GM21717 (cell line): ENCODE results near the gene MED26.

Experiments used
- ATAC-seq: cut with Tn5 transposase; IDR thresholded peaks from one replicate; pipeline ENCODE4 v1.9.1; 2021; ENCODE audit warnings: mild to moderate bottlenecking, moderate library complexity; ENCODE audit not compliant: unreplicated experiment

The MED26 gene

DNA sequence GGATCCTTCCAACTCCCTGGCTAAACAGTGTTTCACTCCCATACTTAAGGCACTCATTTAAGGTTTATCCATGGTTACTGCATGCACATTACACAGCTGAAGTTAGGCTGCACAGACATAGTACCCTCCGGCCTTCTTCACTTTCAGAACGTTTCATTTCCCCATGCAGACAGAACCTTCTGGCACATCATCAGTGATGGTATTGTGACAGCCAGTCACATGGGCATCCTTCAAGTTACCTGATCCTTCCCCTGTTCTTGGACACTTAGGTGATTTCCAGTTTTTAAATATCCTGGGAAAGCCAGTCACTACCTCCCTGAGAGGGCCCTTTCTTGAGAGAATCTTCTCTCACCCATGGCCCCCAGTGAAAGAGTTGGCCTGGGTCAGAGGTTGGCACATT is 22.8 kb upstream of the MED26 start:
- ATAC-seq: no peak

GRCh38 chr19:16649734-16650133 is 21.7 kb upstream of the MED26 start:
- ATAC-seq: no peak

GRCh38 chr19:16645140-16645539 is 17.1 kb upstream of the MED26 start:
- no peak for ATAC-seq

DNA sequence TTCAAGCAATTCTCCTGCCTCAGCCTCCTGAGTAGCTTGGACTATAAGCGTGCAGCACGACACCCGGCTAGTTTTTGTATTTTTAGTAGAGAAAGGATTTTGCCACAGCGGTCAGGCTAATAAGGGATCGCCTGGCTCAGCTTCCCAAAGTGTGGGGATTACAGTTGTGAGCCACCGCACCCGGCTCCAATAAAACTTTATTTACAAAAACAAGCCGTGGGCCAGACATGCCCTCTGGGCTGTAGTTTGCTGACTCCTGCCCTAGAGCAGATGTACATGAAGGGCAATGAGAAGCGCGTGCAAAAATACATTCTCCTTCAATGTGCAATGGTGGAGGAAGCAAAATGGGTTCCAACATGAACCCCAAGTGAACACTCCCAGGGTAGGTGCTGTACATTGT is 13.7 kb upstream of the MED26 start:
- ATAC-seq: no peak

DNA sequence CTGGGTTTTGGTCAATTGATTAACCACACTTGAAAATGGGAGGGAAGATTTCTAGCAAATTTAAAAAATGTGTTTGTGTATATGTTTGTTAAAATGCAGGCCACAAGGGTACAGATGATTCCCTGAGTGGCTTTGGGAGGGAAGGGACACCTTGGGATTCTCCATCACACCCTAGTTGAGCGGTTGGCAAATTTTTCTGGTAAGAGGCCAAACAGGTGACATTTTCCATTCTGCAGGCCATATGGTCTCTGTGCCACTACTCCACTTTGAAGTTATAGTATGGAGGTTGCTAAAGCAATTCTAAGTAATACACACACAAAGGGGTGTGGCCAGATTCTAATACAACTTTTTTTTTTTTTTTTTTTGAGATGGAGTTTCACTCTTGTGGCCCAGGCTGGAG is 12.9 kb upstream of the MED26 start:
- no peak for ATAC-seq

DNA sequence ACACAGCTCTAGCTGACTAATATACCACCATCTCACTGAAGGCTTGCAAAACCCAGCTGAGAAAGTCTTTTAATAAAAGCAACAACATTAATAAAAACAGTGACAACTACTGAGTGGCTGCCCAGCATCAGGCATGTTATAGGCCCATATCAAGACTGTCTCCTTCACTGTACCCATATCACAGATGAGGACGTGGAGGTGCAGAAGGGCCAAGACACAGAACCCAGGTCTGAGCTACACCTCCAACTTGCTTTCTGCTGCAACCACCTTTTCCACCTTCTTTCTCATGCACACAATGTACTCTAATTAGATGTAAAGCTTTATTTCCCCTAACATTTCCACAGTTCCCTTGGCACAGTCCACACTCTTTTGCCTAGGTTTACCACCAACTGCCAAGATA is 10.7 kb upstream of the MED26 start:
- ATAC-seq: no peak

GRCh38 chr19:16637535-16637934 is 9.5 kb upstream of the MED26 start:
- ATAC-seq: no peak

GRCh38 chr19:16631465-16631864 is 3.5 kb upstream of the MED26 start:
- no peak for ATAC-seq

DNA sequence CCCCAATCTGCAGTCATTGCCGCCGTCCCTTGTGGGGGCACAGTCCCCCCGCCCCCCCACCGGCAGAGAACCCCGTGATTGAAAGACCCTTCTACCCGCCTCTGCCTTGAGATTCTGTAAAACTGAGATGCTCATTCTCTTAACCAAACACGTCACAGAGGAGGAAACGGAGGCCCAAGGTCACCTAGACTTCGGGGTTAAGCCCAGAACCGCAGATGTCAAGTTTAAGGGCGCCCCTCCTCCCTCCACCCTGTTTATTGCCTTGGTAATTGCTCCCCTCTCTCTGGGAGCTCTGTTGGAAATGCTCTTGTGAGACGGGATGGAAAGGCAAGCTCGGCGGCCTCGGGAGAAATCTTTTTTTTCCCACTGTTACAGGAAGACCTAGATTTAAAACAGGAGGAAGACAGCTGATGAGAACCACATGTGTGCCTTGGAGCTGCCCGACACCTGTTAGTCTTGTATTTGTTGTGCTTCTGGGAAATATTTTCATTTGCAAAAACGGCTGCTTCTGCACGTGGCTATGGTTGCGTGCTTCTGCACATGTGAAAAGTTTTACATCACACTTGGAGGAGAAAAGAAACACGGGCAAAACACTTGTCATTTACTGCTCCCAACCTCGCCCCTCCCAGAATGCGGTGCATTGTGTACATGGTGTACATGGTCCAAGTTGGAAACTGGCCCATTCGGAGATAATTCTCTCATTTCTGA is 1.1 kb upstream of the MED26 start:
- peak; percentile 0 for ATAC-seq

DNA sequence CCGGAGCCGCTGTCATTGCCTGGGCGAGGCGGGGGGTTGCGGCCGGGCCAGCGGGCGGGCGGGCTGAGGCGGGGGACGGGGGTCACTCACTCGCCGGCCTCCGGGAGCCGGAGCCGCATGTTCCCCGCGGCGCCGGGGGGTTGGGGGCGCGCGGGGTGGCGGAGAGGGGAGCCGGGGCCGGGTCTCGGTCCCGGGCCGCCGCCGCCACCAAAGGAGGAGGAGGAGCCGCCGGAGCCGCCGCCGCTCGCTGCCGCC is 149 bp downstream of the MED26 start:
- no peak for ATAC-seq

DNA sequence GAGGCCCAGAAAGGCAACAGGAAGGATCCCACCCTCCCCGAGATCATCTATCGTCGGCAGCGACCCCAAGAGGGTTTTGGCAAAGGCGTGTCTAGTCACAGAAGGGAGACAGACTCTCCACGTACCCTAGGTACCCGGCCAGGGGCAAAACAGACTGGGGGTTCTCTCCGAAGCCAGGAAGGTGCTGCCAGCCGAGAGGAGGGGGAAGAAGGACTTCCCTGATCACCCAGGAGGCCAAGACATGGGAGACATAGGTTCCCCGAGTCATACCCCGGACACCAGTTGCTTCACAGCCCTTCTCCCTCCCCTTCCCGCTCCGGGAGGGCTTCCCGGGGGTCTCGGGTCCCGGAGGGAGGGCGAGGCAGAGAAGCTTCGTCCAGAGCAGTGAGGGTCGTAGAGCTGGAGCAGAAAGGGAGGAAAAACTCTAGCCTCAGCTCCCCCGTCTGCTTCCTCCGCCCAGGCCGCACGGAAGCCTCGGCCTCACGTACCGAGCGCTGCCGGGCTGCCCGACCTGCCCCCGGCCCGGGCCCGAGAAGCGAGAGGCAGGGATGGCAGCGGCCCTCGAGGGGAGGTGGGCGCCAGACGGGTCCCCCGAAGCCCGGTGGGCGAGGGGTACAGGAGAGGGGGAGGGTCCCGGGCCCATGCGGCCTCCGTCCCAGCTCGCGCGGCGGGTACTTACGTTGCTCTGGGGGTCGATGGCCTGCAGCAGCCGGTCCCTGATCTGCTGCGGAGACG is 644 bp downstream of the MED26 start:
- peak; percentile 13 for ATAC-seq

- ATAC-seq: no peak
Measured at GRCh38 chr19:16626796-16627192, 1.2 kb downstream of the MED26 start.

GRCh38 chr19:16625163-16625958 is 2.6 kb downstream of the MED26 start:
- no peak for ATAC-seq

DNA sequence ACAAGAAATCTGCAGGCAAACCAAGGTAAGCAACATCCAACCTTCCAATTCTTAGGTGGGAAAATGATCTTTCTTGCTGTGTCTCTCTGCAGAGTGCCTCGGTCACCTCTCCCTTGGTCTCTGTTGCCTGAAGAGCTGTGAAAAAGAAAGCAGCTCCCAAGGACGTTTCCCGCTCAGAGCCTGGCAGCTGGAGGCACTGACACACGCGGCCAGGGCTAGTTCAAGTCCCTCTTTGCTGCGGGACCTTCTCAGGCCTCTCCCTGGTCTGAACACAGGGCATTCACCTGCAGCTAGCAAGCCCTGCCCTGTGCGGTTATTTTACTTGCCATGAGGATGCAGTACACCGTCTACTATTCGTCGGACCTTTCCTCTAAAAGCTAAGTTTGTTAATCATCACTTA is 3.8 kb downstream of the MED26 start:
- no peak for ATAC-seq

- no peak for ATAC-seq
Measured at GRCh38 chr19:16623576-16623975, 4.4 kb downstream of the MED26 start.

DNA sequence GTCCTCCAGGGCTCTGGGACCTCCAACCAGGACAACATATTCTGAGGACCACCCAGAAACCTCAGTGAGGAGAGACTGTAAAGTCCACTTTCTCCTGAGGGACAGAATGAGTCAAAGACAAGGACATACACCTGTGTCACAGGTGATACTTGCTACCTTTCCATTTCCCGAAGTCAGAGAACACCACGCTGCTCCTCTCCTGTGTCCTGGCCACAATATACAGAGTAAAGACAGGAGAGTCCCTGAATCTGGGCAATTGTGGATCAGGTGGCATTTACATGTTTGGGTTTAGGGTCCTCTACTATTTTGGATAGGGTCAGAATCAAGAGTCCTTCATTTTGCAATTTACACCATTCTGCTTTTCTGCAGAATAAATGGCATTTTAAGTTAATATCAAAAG is 4.9 kb downstream of the MED26 start:
- no peak for ATAC-seq

DNA sequence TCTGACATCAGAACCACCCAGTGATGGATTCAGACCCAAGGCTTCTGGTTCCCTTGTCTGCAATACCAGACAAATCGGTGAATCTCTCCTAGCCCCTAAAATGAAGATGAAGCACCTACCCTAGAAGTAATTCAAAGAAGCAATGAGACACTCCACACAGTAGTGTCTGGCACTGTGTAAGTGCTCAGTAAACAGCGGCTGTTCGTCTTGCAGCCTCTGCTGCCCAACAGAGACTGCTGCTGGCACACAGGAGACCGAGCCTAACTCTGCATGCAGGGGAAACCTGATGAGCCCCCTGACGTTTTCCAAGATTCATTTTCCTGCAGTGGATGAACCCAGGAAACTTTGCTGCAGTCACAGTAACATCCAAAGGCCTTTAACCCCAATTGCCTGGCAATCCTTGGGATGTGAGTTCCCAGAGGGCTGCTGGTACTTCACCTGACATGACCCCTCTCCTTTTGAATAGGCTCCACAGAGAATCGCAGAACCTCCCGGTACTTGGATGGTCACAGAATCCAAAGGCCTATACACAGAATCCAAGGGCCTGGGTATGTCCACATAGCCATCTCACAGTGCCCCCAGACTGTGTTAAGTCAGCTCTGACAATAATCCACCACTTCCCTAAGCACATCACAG is 6.7 kb downstream of the MED26 start:
- no peak for ATAC-seq

DNA sequence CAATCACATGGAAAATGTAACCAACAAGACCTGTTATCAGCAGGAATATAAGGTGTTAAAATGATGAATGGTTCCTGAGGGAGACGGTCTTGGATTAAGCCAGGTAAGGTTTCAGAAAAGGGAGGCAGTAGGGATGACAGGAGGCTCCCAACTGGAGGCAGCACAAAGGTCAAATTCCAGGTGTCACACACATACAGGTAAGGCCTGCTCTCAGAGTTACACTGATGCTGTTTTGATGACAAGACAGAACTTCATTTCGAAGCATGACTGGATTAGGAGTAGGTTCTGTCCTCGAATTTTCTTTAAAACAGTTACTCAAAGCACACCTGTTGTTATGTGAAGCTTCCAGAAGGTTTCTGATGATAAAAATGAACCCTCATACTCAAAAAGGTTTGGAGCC is 7.4 kb downstream of the MED26 start:
- no peak for ATAC-seq

DNA sequence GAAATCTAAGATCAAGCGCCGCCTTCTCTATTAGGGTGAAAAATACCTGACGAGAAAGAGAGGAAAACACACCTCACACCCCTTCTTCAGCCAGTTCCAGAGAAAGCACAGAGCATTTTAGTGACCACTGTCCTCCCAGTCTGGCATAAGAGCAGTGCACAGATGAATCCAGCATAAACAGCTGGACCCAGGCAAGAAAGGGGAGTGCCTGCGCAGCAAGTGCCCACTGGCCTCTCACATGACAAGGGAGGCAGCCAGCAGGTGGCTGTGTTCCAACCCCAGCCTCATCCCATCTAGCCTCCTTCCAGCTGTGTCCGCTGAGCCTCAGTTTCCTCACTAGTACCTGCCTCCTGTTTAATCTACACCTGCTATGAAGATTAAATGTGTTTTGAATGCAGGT is 8.0 kb downstream of the MED26 start:
- ATAC-seq: no peak

GRCh38 chr19:16619457-16619856 is 8.5 kb downstream of the MED26 start:
- ATAC-seq: no peak

- no peak for ATAC-seq
Measured at GRCh38 chr19:16618248-16618647, 9.8 kb downstream of the MED26 start.

GRCh38 chr19:16615808-16616207 is 12.2 kb downstream of the MED26 start:
- ATAC-seq: no peak
